ENCODE data around the gene WBP2. TPM values are rescaled to one million over a fixed set of nuclear protein-coding genes. Genes with fewer than 3 reads are reported as not detected.
A peak's percentile ranks its signal among the peaks of the same experiment; 100 is the strongest.

The WBP2 gene
- 10 to 100 TPM; 74.3 to 82.7 TPM for total RNA-seq
- 89.2 TPM for polyA plus RNA-seq (2013, experiment 1 of 2)
- polyA plus RNA-seq (2013, experiment 2 of 2) = 87.4 TPM
- long read RNA-seq, experiment 1, transcript WBP2-201 (8 exons, 1,944 nt) = major isoform, 31 of 60 reads
- long read RNA-seq, experiment 1, partial matches to known transcripts = 14 of 60 reads
- long read RNA-seq, experiment 1, other reads (novel, unspliced or antisense) = 14 of 60 reads
- long read RNA-seq, experiment 2, transcript WBP2-201 (8 exons, 1,944 nt) = major isoform, 124 of 149 reads
- long read RNA-seq, experiment 2, partial matches to known transcripts = 2 of 149 reads
- long read RNA-seq, experiment 2, other reads (novel, unspliced or antisense) = 20 of 149 reads
- long read RNA-seq, experiment 3, transcript WBP2-201 (8 exons, 1,944 nt) = major isoform, 194 of 221 reads
- long read RNA-seq, experiment 3, partial matches to known transcripts = 5 of 221 reads
- long read RNA-seq, experiment 3, other reads (novel, unspliced or antisense) = 16 of 221 reads
- long read RNA-seq, experiment 4, transcript WBP2-201 (8 exons, 1,944 nt) = major isoform, 154 of 171 reads
- long read RNA-seq, experiment 4, partial matches to known transcripts = 7 of 171 reads
- long read RNA-seq, experiment 4, other reads (novel, unspliced or antisense) = 8 of 171 reads

- DNase-seq = peak; percentile 100
- peaks cover 11% of the 10 kb centered on the region for H3K4me1 Mint-ChIP-seq
- H3K9ac ChIP-seq (ENCODE audit: extremely low read depth, low read length, poor library complexity, severe bottlenecking) = peak within 1 kb of the TSS; percentile 77
- H3K27me3 Mint-ChIP-seq (ENCODE audit: insufficient read depth) = no peaks in the 10 kb centered on the region
- H3K9me3 ChIP-seq (ENCODE audit: control insufficient read depth, low read length) = no peaks in the 10 kb centered on the region
- no peaks in the 10 kb centered on the region for H3K9me3 Mint-ChIP-seq
- H3K27me3 ChIP-seq (ENCODE audit: control insufficient read depth, insufficient read depth, low read length, poor library complexity, severe bottlenecking) = no peaks in the 10 kb centered on the region
- no peaks in the 10 kb centered on the region for H3K4me1 ChIP-seq (ENCODE audit: control insufficient read depth, insufficient read depth, low read length)
- TF ChIP-seq CTCF (conservative IDR thresholded peaks at IDR 0.05) = peak; percentile 69
- peak within 1 kb of the TSS; percentile 88 for H3K4me3 ChIP-seq (ENCODE audit: low read length)
- H3K27ac Mint-ChIP-seq = peak within 1 kb of the TSS; percentile 90
- H3K36me3 ChIP-seq (ENCODE audit: control insufficient read depth, insufficient read depth, low read length) = peaks cover 11% of the 10 kb centered on the region
- H3K4me3 Mint-ChIP-seq = no peak within 1 kb of the TSS
- peaks cover 10% of the 10 kb centered on the region for H3K36me3 Mint-ChIP-seq (ENCODE audit: low read depth)
- peak within 1 kb of the TSS; percentile 65 for H3K27ac ChIP-seq (ENCODE audit: low read depth, low read length)
- 0% methylated on average over 18 to 58 of the region's 58 CpGs for WGBS, 2 experiments (ENCODE audit: insufficient coverage in 1 of 2, insufficient read length in 1 of 2)
Observed at GRCh38 chr17:75855310-75856061, at the start of gene WBP2. WBP2 (minus strand) TSS chr17:75855335; CDS start chr17:75855297, 38 bp downstream.

DNA sequence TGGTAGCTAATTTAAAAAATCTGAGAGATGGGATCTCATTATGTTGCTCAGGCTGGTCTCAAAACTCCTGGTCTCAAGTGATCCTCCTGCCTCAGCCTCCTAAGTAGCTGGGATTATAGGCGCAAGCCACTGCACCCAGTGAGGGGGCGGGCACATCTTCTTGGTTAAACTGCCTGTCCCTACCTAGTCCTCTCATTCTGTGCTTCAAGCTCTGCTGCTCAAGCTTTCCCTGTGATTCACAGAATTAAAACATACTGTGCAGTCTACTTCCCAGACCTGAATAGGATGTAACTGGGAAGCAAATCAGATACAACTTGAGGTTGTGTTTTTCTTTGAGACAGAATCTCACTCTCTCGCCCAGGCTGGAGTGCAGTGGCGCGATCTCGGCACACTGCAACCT lies 47.3 kb upstream of the WBP2 start:
- Mint-ChIP-seq H3K4me3 (no peak overlapping the region), H3K27ac (no peak overlapping the region), H3K9me3 (no peaks in the 10 kb centered on the region), H3K4me1 (peaks cover 5% of the 10 kb centered on the region), H3K27me3 (ENCODE audit: insufficient read depth) (no peaks in the 10 kb centered on the region), H3K36me3 (ENCODE audit: low read depth) (peaks cover 28% of the 10 kb centered on the region)
- Histone ChIP-seq H3K4me1 (ENCODE audit: control insufficient read depth, insufficient read depth, low read length) (peaks cover under 1% of the 10 kb centered on the region), H3K9me3 (ENCODE audit: control insufficient read depth, low read length) (no peaks in the 10 kb centered on the region), H3K36me3 (ENCODE audit: control insufficient read depth, insufficient read depth, low read length) (peaks cover 43% of the 10 kb centered on the region), H3K27ac (ENCODE audit: low read depth, low read length) (no peak overlapping the region), H3K27me3 (ENCODE audit: control insufficient read depth, insufficient read depth, low read length, poor library complexity, severe bottlenecking) (no peaks in the 10 kb centered on the region), H3K9ac (ENCODE audit: extremely low read depth, low read length, poor library complexity, severe bottlenecking) (no peak overlapping the region), H3K4me3 (ENCODE audit: low read length) (no peak overlapping the region)
- 95 to 98% methylated on average over 6 of the region's 6 CpGs for WGBS, 2 experiments (ENCODE audit: insufficient coverage in 1 of 2, insufficient read length in 1 of 2)
- DNase-seq = no peak
- no peak for TF ChIP-seq CTCF (conservative IDR thresholded peaks at IDR 0.05)

DNA sequence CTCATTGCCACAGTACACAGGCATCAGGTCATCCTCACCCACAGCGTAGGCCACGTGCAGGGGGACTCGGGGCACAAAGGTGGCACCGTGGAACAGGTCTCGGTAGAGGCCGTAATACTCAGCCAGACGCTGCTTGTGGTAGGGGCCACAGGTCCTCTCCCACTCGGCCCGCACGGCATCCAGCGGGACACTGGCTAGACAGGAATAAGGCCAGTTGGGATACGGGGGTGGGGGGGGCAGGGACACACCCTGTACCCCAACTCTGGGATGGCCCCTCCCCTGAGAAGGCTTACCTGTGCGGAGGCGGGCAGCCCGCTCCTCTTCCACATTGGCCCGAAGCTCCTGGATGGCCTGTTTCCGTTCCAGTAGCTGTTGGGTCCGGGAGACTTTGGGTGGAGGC lies 46.6 kb upstream of the WBP2 start:
- Mint-ChIP-seq H3K36me3 (ENCODE audit: low read depth) (peaks cover 28% of the 10 kb centered on the region), H3K4me3 (no peak overlapping the region), H3K9me3 (no peaks in the 10 kb centered on the region), H3K27me3 (ENCODE audit: insufficient read depth) (no peaks in the 10 kb centered on the region), H3K4me1 (peaks cover 7% of the 10 kb centered on the region), H3K27ac (no peak overlapping the region)
- Histone ChIP-seq H3K27ac (ENCODE audit: low read depth, low read length) (no peak overlapping the region), H3K36me3 (ENCODE audit: control insufficient read depth, insufficient read depth, low read length) (peaks cover 43% of the 10 kb centered on the region), H3K9ac (ENCODE audit: extremely low read depth, low read length, poor library complexity, severe bottlenecking) (no peak overlapping the region), H3K4me3 (ENCODE audit: low read length) (no peak overlapping the region), H3K4me1 (ENCODE audit: control insufficient read depth, insufficient read depth, low read length) (peaks cover 5% of the 10 kb centered on the region), H3K9me3 (ENCODE audit: control insufficient read depth, low read length) (no peaks in the 10 kb centered on the region), H3K27me3 (ENCODE audit: control insufficient read depth, insufficient read depth, low read length, poor library complexity, severe bottlenecking) (no peaks in the 10 kb centered on the region)
- DNase-seq = no peak
- TF ChIP-seq CTCF (conservative IDR thresholded peaks at IDR 0.05) = no peak
- WGBS, 2 experiments (ENCODE audit: insufficient coverage in 1 of 2, insufficient read length in 1 of 2) = 92 to 97% methylated on average over 12 to 18 of the region's 18 CpGs
